Esophagus squamous epithelium (tissue), 5 donors: ENCODE results near the gene VOPP1. TPM values are rescaled to one million over a fixed set of nuclear protein-coding genes. Genes with fewer than 3 reads are reported as not detected.
A peak's percentile ranks its signal among the peaks of the same experiment; 100 is the strongest.

ENCODE experiments used
- DNase-seq: peaks from one replicate; lab custom pipeline; 2025; lab: John Stamatoyannopoulos, UW
- H3K27ac ChIP-seq, 4 donors: fragments of 200-600 bp; sonication (generic); one replicate each; pipeline ENCODE4 v1.5.1; 2016 to 2019; ENCODE audit warnings: mild to moderate bottlenecking in 1 of 4
- H3K27me3 ChIP-seq, 4 donors: fragments of 200-600 bp; sonication (generic); 1 replicate in 3 of 4; 2 replicates in 1 of 4; pipeline versions ENCODE4 v1.5.1 to v1.6.0; 2017 to 2021; ENCODE audit warnings: antibody characterized with exemption in 1 of 4
- H3K36me3 ChIP-seq, 3 donors: fragments of 200-600 bp; sonication (generic); one replicate each; pipeline ENCODE4 v1.5.1; 2016 to 2019
- H3K4me1 ChIP-seq, 3 donors: fragments of 200-600 bp; sonication (generic); one replicate each; pipeline ENCODE4 v1.5.1; 2017 to 2019
- H3K4me3 ChIP-seq, 4 donors: fragments of 200-600 bp; sonication (generic); 1 replicate in 3 of 4; 2 replicates in 1 of 4; pipeline ENCODE4 v1.5.1; 2016 to 2019; ENCODE audit warnings: mild to moderate bottlenecking in 2 of 4, moderate library complexity in 1 of 4
- H3K9me3 ChIP-seq, 3 donors: fragments of 200-600 bp; sonication (generic); one replicate each; pipeline ENCODE4 v1.5.1; 2016 to 2019
- CTCF ChIP-seq, 6 experiments: fragments of 450-650 bp in 4 of 6; fragments of 200-600 bp in 2 of 6; sonication (generic) in 2 of 6; IDR thresholded peaks; one replicate each; pipeline ENCODE4 v1.5.1; 2016 to 2019; ENCODE audit warnings: antibody characterized with exemption in 6 of 6, mild to moderate bottlenecking in 4 of 6, moderate library complexity in 4 of 6
- POLR2A ChIP-seq, 4 donors: fragments of 450-650 bp; IDR thresholded peaks; one replicate each; pipeline ENCODE4 v1.6.1; 2017; ENCODE audit warnings: antibody characterized with exemption in 4 of 4, mild to moderate bottlenecking in 4 of 4, moderate library complexity in 3 of 4
- WGBS, 2 donors: methylation state at CpG; one replicate each; pipeline ENCODE4 v1.1.5; 2018; 5-methylcytosine and 5-hydroxymethylcytosine counted together
- intact Hi-C: fragments of 100-400 bp; cut with DNase I; formaldehyde crosslinking; loops from one replicate; pipeline ENCODE4 v1.15.0; 2022
- total RNA-seq, 4 donors: library from RNA; depleted of rRNA; stranded (reverse); fragments of >200 nt; gene quantifications; one replicate each; pipeline ENCODE4 v1.1.0, GENCODE V29; 2016
- donor health status: DM: yes; HTN: yes; CAD: no.

Gene VOPP1
- total RNA-seq, 4 donors from 2014 or later: 13.9 to 26.5 (median 19.2) TPM

GRCh38 chr7:55524558-55525310 is 47.6 kb downstream of the VOPP1 start:
- Histone ChIP-seq H3K36me3 (peaks cover 0 to 2% (median 0%) of the 10 kb centered on the region in 3 donors), H3K27me3 (no peaks in the 10 kb centered on the region), H3K9me3 (no peaks in the 10 kb centered on the region), H3K4me3 (no peak overlapping the region), H3K4me1 (peaks cover 0 to 12% (median 0%) of the 10 kb centered on the region in 3 donors), H3K27ac (no peak overlapping the region)
- intact Hi-C loops: no loop called here
- DNase-seq: no peak
- WGBS, 2 donors: 80 to 86% methylated on average over 8 to 11 of the region's 21 CpGs
- TF ChIP-seq POLR2A (IDR thresholded peaks at IDR 0.05): no peak
- no peak for TF ChIP-seq CTCF (IDR thresholded peaks at IDR 0.05)

GRCh38 chr7:55523366-55523765 is 48.9 kb downstream of the VOPP1 start:
- intact Hi-C loops: no loop called here
- H3K4me3 ChIP-seq: no peak overlapping the region
- DNase-seq: no peak
- H3K36me3 ChIP-seq: peaks cover 0 to 14% (median 0%) of the 10 kb centered on the region in 3 donors
- no peak overlapping the region for H3K27ac ChIP-seq
- TF ChIP-seq CTCF (IDR thresholded peaks at IDR 0.05) (no peak), POLR2A (IDR thresholded peaks at IDR 0.05) (no peak)
- no peaks in the 10 kb centered on the region for H3K9me3 ChIP-seq
- no peaks in the 10 kb centered on the region for H3K27me3 ChIP-seq
- WGBS, 2 donors: 13 to 61% methylated on average over 2 of the region's 2 CpGs
- peaks cover 0 to 12% (median 0%) of the 10 kb centered on the region in 3 donors for H3K4me1 ChIP-seq

- no peaks in the 10 kb centered on the region for H3K9me3 ChIP-seq
- no peak for DNase-seq
- no peak for TF ChIP-seq POLR2A (IDR thresholded peaks at IDR 0.05)
- TF ChIP-seq CTCF (IDR thresholded peaks at IDR 0.05): no peak
- H3K36me3 ChIP-seq: peaks cover 0 to 26% (median 0%) of the 10 kb centered on the region in 3 donors
- no peaks in the 10 kb centered on the region for H3K27me3 ChIP-seq
- peaks cover 0 to 12% (median 0%) of the 10 kb centered on the region in 3 donors for H3K4me1 ChIP-seq
- no peak overlapping the region for H3K4me3 ChIP-seq
- 84 to 96% methylated on average over 10 to 13 of the region's 18 CpGs for WGBS, 2 donors
- peak overlapping the region in 1 of 4 donors; percentile 26 for H3K27ac ChIP-seq
- intact Hi-C loops: no loop called here
These were observed 50.1 kb downstream of the VOPP1 start for GRCh38 chr7:55521917-55522902.

GRCh38 chr7:55521512-55521911 is 50.8 kb downstream of the VOPP1 start:
- intact Hi-C loops: no loop called here
- Histone ChIP-seq H3K4me1 (peaks cover 0 to 12% (median 0%) of the 10 kb centered on the region in 3 donors), H3K9me3 (no peaks in the 10 kb centered on the region), H3K4me3 (no peak overlapping the region), H3K27me3 (no peaks in the 10 kb centered on the region), H3K36me3 (peaks cover 0 to 29% (median 0%) of the 10 kb centered on the region in 3 donors), H3K27ac (no peak overlapping the region)
- TF ChIP-seq CTCF (IDR thresholded peaks at IDR 0.05): no peak
- TF ChIP-seq POLR2A (IDR thresholded peaks at IDR 0.05): no peak
- WGBS, 2 donors: 38 to 73% methylated on average over 2 to 7 of the region's 9 CpGs
- DNase-seq: no peak
